SKM-1 (cell line): ENCODE data around the gene PROC.
"Not testable (repeated sequence)": the region's sequence is repeated elsewhere in the genome, so short reads cannot be mapped to it uniquely, and the experiment has no call there.

Experiments
- DNase-seq: peaks from one replicate; lab custom pipeline; 2025; ENCODE audit not compliant: unreplicated experiment; lab: John Stamatoyannopoulos, UW

The PROC gene

GRCh38 chr2:127425540-127426490, 7.6 kb downstream of the PROC start:
- no peak for DNase-seq

DNA sequence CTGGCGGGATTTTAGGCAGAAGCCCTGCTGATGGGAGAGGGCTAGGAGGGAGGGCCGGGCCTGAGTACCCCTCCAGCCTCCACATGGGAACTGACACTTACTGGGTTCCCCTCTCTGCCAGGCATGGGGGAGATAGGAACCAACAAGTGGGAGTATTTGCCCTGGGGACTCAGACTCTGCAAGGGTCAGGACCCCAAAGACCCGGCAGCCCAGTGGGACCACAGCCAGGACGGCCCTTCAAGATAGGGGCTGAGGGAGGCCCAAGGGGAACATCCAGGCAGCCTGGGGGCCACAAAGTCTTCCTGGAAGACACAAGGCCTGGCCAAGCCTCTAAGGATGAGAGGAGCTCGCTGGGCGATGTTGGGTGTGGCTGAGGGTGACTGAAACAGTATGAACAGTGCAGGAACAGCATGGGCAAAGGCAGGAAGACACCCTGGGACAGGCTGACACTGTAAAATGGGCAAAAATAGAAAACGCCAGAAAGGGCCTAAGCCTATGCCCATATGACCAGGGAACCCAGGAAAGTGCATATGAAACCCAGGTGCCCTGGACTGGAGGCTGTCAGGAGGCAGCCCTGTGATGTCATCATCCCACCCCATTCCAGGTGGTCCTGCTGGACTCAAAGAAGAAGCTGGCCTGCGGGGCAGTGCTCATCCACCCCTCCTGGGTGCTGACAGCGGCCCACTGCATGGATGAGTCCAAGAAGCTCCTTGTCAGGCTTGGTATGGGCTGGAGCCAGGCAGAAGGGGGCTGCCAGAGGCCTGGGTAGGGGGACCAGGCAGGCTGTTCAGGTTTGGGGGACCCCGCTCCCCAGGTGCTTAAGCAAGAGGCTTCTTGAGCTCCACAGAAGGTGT, 8.5 kb downstream of the PROC start:
- no peak for DNase-seq

GRCh38 chr2:127427376-127428056, 9.3 kb downstream of the PROC start:
- DNase-seq: no peak

- DNase-seq: no peak
Measured at GRCh38 chr2:127428057-127428814, 10.0 kb downstream of the PROC start.

- no peak for DNase-seq
Measured at GRCh38 chr2:127428815-127429109, 10.5 kb downstream of the PROC start.

- no peak for DNase-seq
Measured at GRCh38 chr2:127429291-127429690, 11.1 kb downstream of the PROC start.

DNA sequence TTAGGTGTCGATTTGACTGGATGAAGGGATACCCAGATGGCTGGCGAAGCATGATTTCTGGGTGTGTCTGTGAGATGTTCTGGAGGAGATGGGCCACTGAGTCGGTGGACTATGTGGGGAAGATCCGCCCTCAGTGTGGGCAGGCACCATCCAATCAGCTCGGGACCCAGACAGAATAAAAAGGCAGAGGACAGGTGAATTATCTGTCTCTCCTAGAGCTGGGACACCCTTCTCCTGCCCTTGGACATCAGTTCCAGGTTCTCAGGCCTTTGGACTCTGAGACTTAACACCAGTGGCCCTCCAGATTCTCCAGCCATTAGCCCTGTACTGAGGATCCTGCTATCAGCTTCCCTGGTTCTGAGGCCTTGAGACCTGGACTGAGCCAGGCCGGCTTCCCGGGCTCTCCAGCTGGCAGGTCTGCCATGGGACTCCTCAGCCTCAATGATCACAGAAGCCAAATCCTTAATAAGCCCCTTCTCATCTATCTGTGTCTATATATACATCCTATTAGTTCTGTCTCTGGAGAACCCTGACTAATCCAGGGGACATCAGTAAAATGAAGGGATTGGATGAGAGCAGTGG, 11.7 kb downstream of the PROC start:
- DNase-seq: no peak

DNA sequence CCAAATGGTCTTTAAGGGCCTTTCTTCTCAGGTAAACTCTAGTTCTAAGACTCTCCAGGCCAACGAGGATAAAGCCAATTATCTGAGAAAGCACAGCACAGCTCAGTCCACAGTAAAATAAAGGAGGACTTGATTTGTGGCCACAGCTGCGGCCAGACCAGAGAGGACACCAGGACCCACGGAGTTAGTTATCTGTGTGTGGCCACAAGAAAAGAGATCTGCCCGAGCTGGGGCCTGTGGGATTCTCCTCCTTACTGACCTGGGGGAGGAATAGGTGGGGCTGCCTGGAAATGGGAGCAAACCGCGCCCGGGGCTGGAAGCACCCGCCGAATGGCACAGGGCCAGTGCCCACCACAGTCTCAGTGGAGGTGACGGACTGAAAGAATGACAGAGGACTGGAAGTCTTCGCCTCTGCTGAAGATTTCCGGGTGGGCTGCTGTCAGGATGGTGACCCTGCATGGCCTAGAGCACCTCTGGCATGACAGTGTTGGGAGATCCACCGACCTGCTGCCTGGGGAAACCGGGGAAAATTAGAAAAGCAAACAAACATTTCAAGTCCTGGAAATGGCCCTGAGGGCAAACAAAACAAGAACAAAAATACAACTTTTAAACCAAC, 13.3 kb downstream of the PROC start:
- DNase-seq: no peak

DNA sequence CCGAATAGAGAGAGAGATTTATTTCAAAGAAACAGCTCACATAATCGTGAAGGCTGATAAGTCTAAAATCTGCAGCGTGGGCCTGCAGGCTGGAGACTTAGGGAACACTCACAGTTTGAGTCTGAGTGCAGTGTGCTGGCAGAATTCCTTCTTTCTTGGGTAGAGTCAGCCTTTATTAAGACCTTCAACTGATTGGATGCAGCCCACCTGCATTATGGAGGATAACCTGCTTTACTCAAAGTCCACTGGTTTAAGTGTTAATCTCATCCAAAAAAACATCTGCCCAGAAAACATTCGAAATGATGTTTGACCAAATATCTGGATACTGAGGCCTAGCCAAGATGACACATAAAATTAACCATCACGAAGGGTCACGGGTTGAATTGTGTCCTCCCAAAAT, 16.3 kb downstream of the PROC start:
- DNase-seq: no peak

DNA sequence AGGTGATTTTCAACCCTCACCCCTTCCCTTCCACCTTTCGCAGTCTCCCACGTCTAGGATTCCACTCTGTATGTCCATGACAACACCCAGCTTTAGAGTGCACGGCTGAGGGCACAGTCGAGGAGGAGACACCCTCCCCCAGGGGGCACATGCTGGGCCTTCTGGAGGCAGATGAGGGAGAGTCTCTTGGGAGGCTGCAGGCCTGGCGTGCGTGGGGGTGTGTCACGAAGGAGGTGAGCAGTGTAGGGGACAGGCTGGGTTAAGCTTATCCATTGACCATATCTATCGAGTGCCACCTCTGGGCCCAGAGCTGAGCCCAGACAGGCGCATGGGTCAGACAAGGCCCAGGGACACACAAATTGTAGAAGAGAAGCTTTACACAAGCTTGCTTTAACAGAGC, 18.8 kb downstream of the PROC start:
- no peak for DNase-seq

DNA sequence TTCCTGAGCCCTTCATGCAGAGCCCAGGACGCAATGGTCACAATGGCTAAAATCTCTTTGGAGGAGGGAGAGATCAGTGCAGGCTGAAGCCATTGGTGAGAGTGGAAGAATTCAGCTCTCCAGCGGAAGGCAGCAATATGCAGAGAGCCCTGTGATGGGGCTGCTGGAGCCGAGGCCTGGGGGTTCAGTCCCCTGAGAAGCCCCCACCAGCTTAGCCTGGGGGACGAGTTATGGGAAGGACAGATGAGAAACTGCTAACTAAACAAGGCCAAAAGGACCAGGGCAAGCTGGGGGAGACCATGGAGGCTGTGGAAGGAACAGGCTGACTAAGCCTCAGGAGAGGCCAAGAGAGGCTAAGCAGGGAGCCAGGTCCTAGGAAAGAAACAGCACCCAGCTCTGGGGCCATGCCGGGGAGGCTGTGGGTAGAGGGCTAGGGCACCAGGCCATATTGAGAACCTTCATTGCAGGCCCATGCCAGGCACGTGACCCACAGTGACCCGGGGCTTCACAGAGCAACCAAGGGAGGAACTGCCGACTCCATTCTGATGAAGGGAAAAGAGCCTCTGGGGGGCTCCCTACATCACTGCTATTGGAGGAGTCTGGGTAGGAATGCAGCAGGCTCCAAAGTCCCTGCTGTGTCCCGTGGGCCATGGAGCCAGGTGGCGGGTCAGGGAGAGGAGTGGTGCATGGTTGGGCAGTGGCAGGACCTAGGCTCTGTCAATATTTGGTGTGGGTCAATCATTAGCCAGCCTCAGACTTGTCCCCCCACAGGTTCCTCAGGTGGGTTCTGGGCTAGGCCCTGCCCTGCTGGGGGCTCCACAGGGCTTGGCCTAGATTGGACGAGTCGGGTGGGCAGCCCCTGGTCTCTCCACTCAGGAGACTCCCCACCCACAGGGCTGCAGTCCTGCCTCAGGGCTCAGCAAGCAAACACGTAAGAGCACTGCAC, 19.8 kb downstream of the PROC start:
- no peak for DNase-seq

DNA sequence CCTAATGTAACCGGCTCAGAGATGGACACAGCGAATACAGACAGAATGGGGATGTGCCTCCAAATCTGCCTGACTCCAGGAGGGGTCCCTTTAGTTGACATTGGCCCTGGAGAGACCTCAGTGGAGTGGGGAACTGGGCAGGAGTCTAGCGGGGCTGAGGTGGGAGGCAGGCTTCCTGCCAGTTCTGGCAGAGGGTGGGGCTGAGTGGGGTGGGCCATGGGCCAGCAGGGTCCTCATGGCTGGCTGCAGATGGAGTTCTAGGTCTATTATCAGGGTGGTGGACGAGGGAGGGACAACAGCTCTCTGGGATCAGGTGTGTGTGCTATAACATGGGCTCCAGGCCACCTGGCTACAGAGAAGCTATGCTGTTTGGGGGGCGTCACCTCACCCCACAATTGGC, 21.1 kb downstream of the PROC start:
- no peak for DNase-seq

DNA sequence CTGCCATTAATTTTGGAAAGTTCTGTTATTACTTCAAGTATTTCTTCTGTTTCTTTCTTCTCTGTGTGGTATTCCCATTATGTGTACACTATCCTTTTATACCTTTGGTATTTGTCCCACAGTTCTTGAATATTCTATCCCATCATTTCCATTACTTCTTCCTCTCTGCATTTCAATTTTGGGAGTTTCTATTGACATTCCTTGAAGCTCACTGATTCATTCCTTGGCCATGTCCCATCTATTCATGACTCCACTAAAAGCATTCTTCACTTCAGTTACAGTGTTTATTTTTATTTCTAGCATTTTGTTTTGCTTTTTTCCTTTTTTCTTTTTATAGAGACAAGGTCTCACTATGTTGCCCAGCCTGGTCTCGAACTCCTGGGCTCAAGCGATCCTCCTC, 30.3 kb downstream of the PROC start:
- no peak for DNase-seq

GRCh38 chr2:127449414-127449813, 31.2 kb downstream of the PROC start:
- DNase-seq: no peak

DNA sequence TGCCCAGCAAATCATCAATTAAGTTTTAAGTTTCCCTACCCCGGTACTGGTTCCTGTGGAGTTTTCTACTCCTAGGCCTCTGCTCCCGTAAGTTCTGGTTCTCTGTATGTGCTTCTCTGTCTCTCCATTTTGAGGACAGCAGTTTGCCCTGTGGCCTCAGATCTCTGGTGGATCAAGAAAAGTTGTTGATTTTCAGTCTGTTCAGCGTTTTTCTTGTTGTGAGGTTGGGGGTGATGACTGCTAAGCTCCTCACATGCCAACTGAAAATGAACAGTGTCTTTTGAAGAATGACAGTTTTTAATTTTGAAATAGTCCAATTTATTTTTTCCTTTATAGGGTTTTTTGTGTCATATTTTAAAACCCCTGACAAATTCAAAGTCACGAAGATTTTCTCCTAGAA, 31.7 kb downstream of the PROC start:
- DNase-seq: no peak

- DNase-seq: no peak
Measured at GRCh38 chr2:127451981-127452380, 33.8 kb downstream of the PROC start.

DNA sequence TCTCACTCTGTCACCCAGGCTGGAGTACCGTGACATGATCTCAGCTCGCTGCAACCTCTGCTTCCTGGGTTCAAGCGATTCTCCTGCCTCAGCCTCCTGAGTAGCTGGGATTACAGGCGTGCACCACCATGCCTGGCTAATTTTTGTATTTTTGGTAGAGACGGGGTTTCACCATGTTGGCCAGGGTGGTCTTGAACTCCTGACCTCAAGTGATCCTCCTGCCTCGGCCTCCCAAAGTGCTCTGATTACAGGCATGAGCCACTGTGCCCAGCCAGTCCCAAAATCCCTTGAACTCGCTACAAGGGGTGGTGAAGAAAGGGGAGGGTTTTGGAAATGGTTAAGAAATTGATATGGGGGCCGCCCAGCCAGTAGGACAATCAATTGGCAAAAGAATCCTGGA, 34.2 kb downstream of the PROC start:
- not testable (repeated sequence) for DNase-seq

- no peak for DNase-seq
Measured at GRCh38 chr2:127453013-127453391, 34.8 kb downstream of the PROC start.
